ENCODE results near the gene COL27A1.

Gene COL27A1

GRCh38 chr9:114356792-114357191, 201.5 kb downstream of the COL27A1 start:
- peaks cover 87% of the 10 kb centered on the region for H3K36me3 ChIP-seq (ENCODE audit: control insufficient read depth, insufficient read depth, low read length)
- H3K9me3 ChIP-seq (ENCODE audit: control insufficient read depth, low read length): no peaks in the 10 kb centered on the region
- DNase-seq: no peak
- peaks cover 8% of the 10 kb centered on the region for H3K4me1 ChIP-seq (ENCODE audit: control insufficient read depth, insufficient read depth, low read length, poor library complexity, severe bottlenecking)
- H3K4me3 ChIP-seq (ENCODE audit: insufficient read depth, low read depth, low read length, poor library complexity, severe bottlenecking): no peak overlapping the region
- no peaks in the 10 kb centered on the region for H3K27me3 ChIP-seq (replicated peaks; ENCODE audit: control insufficient read depth, insufficient read depth, low read length, poor library complexity, severe bottlenecking)
- no peak overlapping the region for H3K27ac ChIP-seq (ENCODE audit: insufficient read depth, low read length, poor library complexity, severe bottlenecking)

- H3K9me3 ChIP-seq (ENCODE audit: control insufficient read depth, low read length): no peaks in the 10 kb centered on the region
- no peak overlapping the region for H3K4me3 ChIP-seq (ENCODE audit: insufficient read depth, low read depth, low read length, poor library complexity, severe bottlenecking)
- H3K27me3 ChIP-seq (replicated peaks; ENCODE audit: control insufficient read depth, insufficient read depth, low read length, poor library complexity, severe bottlenecking): no peaks in the 10 kb centered on the region
- H3K36me3 ChIP-seq (ENCODE audit: control insufficient read depth, insufficient read depth, low read length): peaks cover 90% of the 10 kb centered on the region
- H3K4me1 ChIP-seq (ENCODE audit: control insufficient read depth, insufficient read depth, low read length, poor library complexity, severe bottlenecking): peaks cover 6% of the 10 kb centered on the region
- H3K27ac ChIP-seq (ENCODE audit: insufficient read depth, low read length, poor library complexity, severe bottlenecking): no peak overlapping the region
- no peak for DNase-seq
Measured at GRCh38 chr9:114357360-114357759, 202.0 kb downstream of the COL27A1 start.

GRCh38 chr9:114357911-114358328, 202.6 kb downstream of the COL27A1 start:
- Histone ChIP-seq H3K27me3 (replicated peaks; ENCODE audit: control insufficient read depth, insufficient read depth, low read length, poor library complexity, severe bottlenecking) (no peaks in the 10 kb centered on the region), H3K4me3 (ENCODE audit: insufficient read depth, low read depth, low read length, poor library complexity, severe bottlenecking) (no peak overlapping the region), H3K9me3 (ENCODE audit: control insufficient read depth, low read length) (no peaks in the 10 kb centered on the region), H3K36me3 (ENCODE audit: control insufficient read depth, insufficient read depth, low read length) (peaks cover 90% of the 10 kb centered on the region), H3K27ac (ENCODE audit: insufficient read depth, low read length, poor library complexity, severe bottlenecking) (no peak overlapping the region), H3K4me1 (ENCODE audit: control insufficient read depth, insufficient read depth, low read length, poor library complexity, severe bottlenecking) (peaks cover 10% of the 10 kb centered on the region)
- no peak for DNase-seq

GRCh38 chr9:114359801-114360200, 204.5 kb downstream of the COL27A1 start:
- Histone ChIP-seq H3K4me1 (ENCODE audit: control insufficient read depth, insufficient read depth, low read length, poor library complexity, severe bottlenecking) (peaks cover 29% of the 10 kb centered on the region), H3K27ac (ENCODE audit: insufficient read depth, low read length, poor library complexity, severe bottlenecking) (peak overlapping the region; percentile 47), H3K27me3 (replicated peaks; ENCODE audit: control insufficient read depth, insufficient read depth, low read length, poor library complexity, severe bottlenecking) (no peaks in the 10 kb centered on the region), H3K36me3 (ENCODE audit: control insufficient read depth, insufficient read depth, low read length) (peaks cover 93% of the 10 kb centered on the region), H3K4me3 (ENCODE audit: insufficient read depth, low read depth, low read length, poor library complexity, severe bottlenecking) (no peak overlapping the region), H3K9me3 (ENCODE audit: control insufficient read depth, low read length) (no peaks in the 10 kb centered on the region)
- DNase-seq: no peak

GRCh38 chr9:114361542-114361941, 206.2 kb downstream of the COL27A1 start:
- Histone ChIP-seq H3K4me1 (ENCODE audit: control insufficient read depth, insufficient read depth, low read length, poor library complexity, severe bottlenecking) (peaks cover 44% of the 10 kb centered on the region), H3K27ac (ENCODE audit: insufficient read depth, low read length, poor library complexity, severe bottlenecking) (peak overlapping the region; percentile 51), H3K27me3 (replicated peaks; ENCODE audit: control insufficient read depth, insufficient read depth, low read length, poor library complexity, severe bottlenecking) (no peaks in the 10 kb centered on the region), H3K4me3 (ENCODE audit: insufficient read depth, low read depth, low read length, poor library complexity, severe bottlenecking) (no peak overlapping the region), H3K9me3 (ENCODE audit: control insufficient read depth, low read length) (no peaks in the 10 kb centered on the region), H3K36me3 (ENCODE audit: control insufficient read depth, insufficient read depth, low read length) (peaks cover 84% of the 10 kb centered on the region)
- DNase-seq: no peak

Measured in effector memory CD4-positive, alpha-beta T cell (primary cell).